CD8-positive, alpha-beta memory T cell (primary cell): ENCODE measurements around the gene LCE3E. TPM values are rescaled to one million over a fixed set of nuclear protein-coding genes. Genes with fewer than 3 reads are reported as not detected.
"Not testable (repeated sequence)": the region's sequence is repeated elsewhere in the genome, so short reads cannot be mapped to it uniquely, and the experiment has no call there.

ENCODE experiments used
- CTCF ChIA-PET: fragments of 350-600 bp; sonication (Branson Sonifier 250); formaldehyde crosslinking; loops from one replicate; lab custom pipeline; 2021; ENCODE audit warnings: antibody characterized with exemption; lab: Charles Lee
- POLR2A ChIA-PET: fragments of 350-600 bp; sonication (Branson Sonifier 250); formaldehyde crosslinking; loops from one replicate; lab custom pipeline; 2021; ENCODE audit warnings: antibody characterized with exemption; lab: Charles Lee
- DNase-seq, 5 donors: peaks; one replicate each; pipeline versions ENCODE4 v3.0.0 to v3.0.0-alpha.2; 2020 to 2022; ENCODE audit warnings: mixed read lengths in 1 of 5
- H3K27ac ChIP-seq: one replicate; pipeline ENCODE4 v1.7.0; 2013; ENCODE audit warnings: low read depth, mild to moderate bottlenecking, low read length, moderate library complexity
- H3K27me3 ChIP-seq: 2 replicates; pipeline ENCODE4 v1.7.0; 2013; ENCODE audit warnings: low read length, mild to moderate bottlenecking; ENCODE audit not compliant: insufficient read depth, poor library complexity, severe bottlenecking
- H3K36me3 ChIP-seq: 2 replicates; pipeline ENCODE4 v1.7.0; 2013; ENCODE audit warnings: mild to moderate bottlenecking, low read length, moderate library complexity; ENCODE audit not compliant: insufficient read depth
- H3K4me1 ChIP-seq: 2 replicates; pipeline ENCODE4 v1.7.0; 2013; ENCODE audit warnings: mild to moderate bottlenecking, low read length, moderate library complexity; ENCODE audit not compliant: insufficient read depth
- H3K4me3 ChIP-seq: 2 replicates; pipeline ENCODE4 v1.7.0; 2013; ENCODE audit warnings: mild to moderate bottlenecking, low read length
- H3K9me3 ChIP-seq: 2 replicates; pipeline ENCODE4 v1.7.0; 2013; ENCODE audit warnings: mild to moderate bottlenecking, low read length
- H3K27ac Mint-ChIP-seq, 8 donors: one replicate each; pipeline ENCODE4 v1.8.0; 2020 to 2021; ENCODE audit warnings: mixed read lengths in 8 of 8, mild to moderate bottlenecking in 6 of 8, inconsistent platforms in 3 of 8, moderate library complexity in 3 of 8
- H3K27me3 Mint-ChIP-seq, 2 donors: one replicate each; pipeline ENCODE4 v1.8.0; 2020 to 2021; ENCODE audit warnings: mixed read lengths in 2 of 2, mild to moderate bottlenecking in 1 of 2, moderate library complexity in 1 of 2
- H3K36me3 Mint-ChIP-seq, 3 donors: one replicate each; pipeline ENCODE4 v1.8.0; 2020 to 2021; ENCODE audit warnings: mixed read lengths in 3 of 3, inconsistent platforms in 1 of 3, mild to moderate bottlenecking in 1 of 3
- H3K4me1 Mint-ChIP-seq, 3 donors: one replicate each; pipeline ENCODE4 v1.8.0; 2020 to 2021; ENCODE audit warnings: mixed read lengths in 3 of 3, inconsistent platforms in 1 of 3, mild to moderate bottlenecking in 1 of 3
- H3K4me3 Mint-ChIP-seq, 7 donors: one replicate each; pipeline ENCODE4 v1.8.0; 2020 to 2021; ENCODE audit warnings: mixed read lengths in 7 of 7, mild to moderate bottlenecking in 6 of 7, moderate library complexity in 4 of 7, inconsistent platforms in 2 of 7
- H3K9me3 Mint-ChIP-seq, 5 donors: one replicate each; pipeline ENCODE4 v1.8.0; 2020 to 2022; ENCODE audit warnings: mixed read lengths in 5 of 5, mild to moderate bottlenecking in 3 of 5, moderate library complexity in 2 of 5, inconsistent platforms in 1 of 5
- polyA plus RNA-seq: library from polyadenylated mRNA; unstranded; fragments of 300-500 nt; fragmentation: Illumina TruSeq; gene quantifications from one replicate; pipeline ENCODE4 v1.2.3, GENCODE V29; 2021
- total RNA-seq, 2 experiments: library from RNA; stranded (reverse); gene quantifications; one replicate each; pipeline ENCODE4 v1.2.3, GENCODE V29; 2021

LCE3E gene
- total and polyA plus RNA-seq, 3 experiments from 2014 or later = not detected

- Histone ChIP-seq H3K27ac (no peak overlapping the region), H3K4me1 (no peaks in the 10 kb centered on the region), H3K9me3 (no peaks in the 10 kb centered on the region), H3K4me3 (no peak overlapping the region), H3K36me3 (no peaks in the 10 kb centered on the region), H3K27me3 (no peaks in the 10 kb centered on the region)
- Mint-ChIP-seq H3K4me1 (no peaks in the 10 kb centered on the region), H3K4me3 (no peak overlapping the region), H3K27me3 (peaks cover 21 to 59% of the 10 kb centered on the region in 2 donors), H3K36me3 (no peaks in the 10 kb centered on the region), H3K27ac (no peak overlapping the region), H3K9me3 (no peaks in the 10 kb centered on the region)
- no peak for DNase-seq
- POLR2A ChIA-PET = no interaction called here
- CTCF ChIA-PET = no interaction called here
These were observed 10.6 kb upstream of the LCE3E start for GRCh38 chr1:152577168-152577567.

DNA sequence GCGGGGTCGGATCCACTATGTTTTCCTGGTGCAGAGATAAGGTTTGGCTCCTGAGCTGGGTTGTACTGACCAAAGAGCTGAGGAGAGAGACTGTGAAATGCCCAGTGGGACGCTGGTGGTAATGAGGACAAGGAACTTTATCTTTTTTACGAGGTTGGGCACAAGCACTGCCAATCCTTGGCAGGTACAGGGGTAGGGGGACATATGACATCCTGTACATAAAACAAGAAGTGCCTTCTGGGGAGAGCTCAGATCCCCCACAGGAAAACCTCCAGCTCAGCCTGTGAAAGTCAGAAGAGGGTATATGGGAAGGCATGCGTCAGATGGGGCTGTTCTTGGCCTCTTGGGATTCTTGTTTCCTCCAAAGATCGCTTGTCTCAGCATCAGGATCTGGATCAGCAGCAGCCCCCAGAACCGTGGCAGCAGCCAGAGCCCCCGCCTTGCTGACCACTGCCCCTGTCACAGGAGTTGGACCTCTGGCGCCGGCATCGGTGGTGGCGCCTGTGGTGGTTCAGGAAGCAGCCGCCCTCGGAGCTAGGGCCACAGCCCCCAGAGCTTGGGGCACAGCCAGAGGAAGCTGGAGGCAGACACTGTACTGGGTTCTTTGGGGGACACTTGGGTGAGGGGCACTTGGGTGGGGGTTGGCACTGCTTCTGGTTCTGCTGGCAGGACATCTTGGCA lies 905 bp downstream of the LCE3E start:
- Histone ChIP-seq H3K9me3 (no peaks in the 10 kb centered on the region), H3K4me3 (no peak overlapping the region), H3K27me3 (no peaks in the 10 kb centered on the region), H3K4me1 (no peaks in the 10 kb centered on the region), H3K36me3 (no peaks in the 10 kb centered on the region), H3K27ac (no peak overlapping the region)
- ChIA-PET CTCF (no interaction called here), POLR2A (no interaction called here)
- Mint-ChIP-seq H3K4me3 (no peak overlapping the region), H3K27ac (no peak overlapping the region), H3K4me1 (no peaks in the 10 kb centered on the region), H3K9me3 (peaks cover 4 to 16% (median 12%) of the 10 kb centered on the region in 5 donors), H3K27me3 (peaks cover under 1 to 8% of the 10 kb centered on the region in 2 donors), H3K36me3 (no peaks in the 10 kb centered on the region)
- DNase-seq = no peak

DNA sequence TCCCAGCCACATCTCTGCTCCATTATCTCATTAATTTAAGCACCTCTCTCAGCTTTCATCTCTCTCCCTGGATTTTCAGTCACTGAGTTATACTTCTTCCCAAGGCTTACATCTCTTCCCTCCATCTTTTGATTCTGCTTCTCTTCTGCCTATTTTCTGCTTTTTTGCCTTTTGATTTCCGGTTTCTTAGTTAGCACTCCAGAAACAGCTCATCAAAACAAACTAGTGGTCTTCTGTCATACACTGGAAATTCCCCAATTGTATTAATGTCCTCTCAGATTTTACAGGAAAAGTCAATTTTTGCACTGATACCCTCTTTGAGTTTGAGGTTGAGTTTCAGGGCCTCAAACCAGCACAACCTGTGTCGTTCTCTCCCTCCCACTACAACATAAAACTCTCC lies 1.5 kb downstream of the LCE3E start:
- H3K4me3 Mint-ChIP-seq = no peak overlapping the region
- H3K9me3 ChIP-seq = no peaks in the 10 kb centered on the region
- CTCF ChIA-PET = no interaction called here
- H3K36me3 ChIP-seq = no peaks in the 10 kb centered on the region
- no peaks in the 10 kb centered on the region for H3K4me1 ChIP-seq
- H3K27ac Mint-ChIP-seq = no peak overlapping the region
- DNase-seq = no peak
- H3K27me3 ChIP-seq = no peaks in the 10 kb centered on the region
- POLR2A ChIA-PET = no interaction called here
- peaks cover 0 to 7% of the 10 kb centered on the region in 2 donors for H3K27me3 Mint-ChIP-seq
- no peak overlapping the region for H3K27ac ChIP-seq
- no peaks in the 10 kb centered on the region for H3K36me3 Mint-ChIP-seq
- peaks cover 4 to 16% (median 12%) of the 10 kb centered on the region in 5 donors for H3K9me3 Mint-ChIP-seq
- no peak overlapping the region for H3K4me3 ChIP-seq
- H3K4me1 Mint-ChIP-seq = no peaks in the 10 kb centered on the region

DNA sequence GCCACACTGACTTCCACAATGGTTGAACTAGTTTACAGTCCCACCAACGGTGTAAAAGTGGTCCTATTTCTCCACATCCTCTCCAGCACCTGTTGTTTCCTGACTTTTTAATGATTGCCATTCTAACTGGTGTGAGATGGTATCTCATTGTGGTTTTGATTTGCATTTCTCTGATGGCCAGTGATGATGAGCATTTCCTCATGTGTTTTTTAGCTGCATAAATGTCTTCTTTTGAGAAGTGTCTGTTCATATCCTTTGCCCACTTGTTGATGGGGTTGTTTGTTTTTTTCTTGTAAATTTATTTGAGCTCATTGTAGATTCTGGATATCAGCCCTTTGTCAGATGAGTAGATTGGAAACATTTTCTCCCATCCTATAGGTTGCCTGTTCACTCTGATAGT lies 18.2 kb downstream of the LCE3E start:
- H3K4me1 ChIP-seq, H3K4me1 Mint-ChIP-seq, H3K4me3 Mint-ChIP-seq, H3K9me3 Mint-ChIP-seq, H3K36me3 Mint-ChIP-seq, H3K27ac Mint-ChIP-seq, H3K9me3 ChIP-seq, H3K27ac ChIP-seq, DNase-seq, H3K4me3 ChIP-seq, CTCF ChIA-PET, H3K36me3 ChIP-seq, H3K27me3 ChIP-seq, POLR2A ChIA-PET: not testable (repeated sequence)
- H3K27me3 Mint-ChIP-seq = peaks cover 0 to 17% of the 10 kb centered on the region in 2 donors

- H3K4me1 Mint-ChIP-seq = no peaks in the 10 kb centered on the region
- no peak for DNase-seq
- no peaks in the 10 kb centered on the region for H3K36me3 ChIP-seq
- ChIA-PET CTCF (no interaction called here), POLR2A (no interaction called here)
- peaks cover 0 to 25% of the 10 kb centered on the region in 2 donors for H3K27me3 Mint-ChIP-seq
- H3K9me3 ChIP-seq = no peaks in the 10 kb centered on the region
- H3K36me3 Mint-ChIP-seq = no peaks in the 10 kb centered on the region
- no peaks in the 10 kb centered on the region for H3K4me1 ChIP-seq
- H3K9me3 Mint-ChIP-seq = peaks cover 0 to 3% (median 2%) of the 10 kb centered on the region in 5 donors
- H3K4me3 ChIP-seq = no peak overlapping the region
- no peak overlapping the region for H3K27ac ChIP-seq
- no peak overlapping the region for H3K4me3 Mint-ChIP-seq
- H3K27ac Mint-ChIP-seq = no peak overlapping the region
- H3K27me3 ChIP-seq = no peaks in the 10 kb centered on the region
These were observed 19.9 kb downstream of the LCE3E start for GRCh38 chr1:152546704-152547103.

GRCh38 chr1:152543820-152544219 lies 22.8 kb downstream of the LCE3E start:
- no peak overlapping the region for H3K4me3 ChIP-seq
- H3K36me3 ChIP-seq = no peaks in the 10 kb centered on the region
- no peak for DNase-seq
- H3K27me3 ChIP-seq = no peaks in the 10 kb centered on the region
- H3K9me3 ChIP-seq = no peaks in the 10 kb centered on the region
- no peak overlapping the region for H3K27ac Mint-ChIP-seq
- H3K36me3 Mint-ChIP-seq = no peaks in the 10 kb centered on the region
- POLR2A ChIA-PET = no interaction called here
- peaks cover 0 to 3% (median 1%) of the 10 kb centered on the region in 5 donors for H3K9me3 Mint-ChIP-seq
- no peaks in the 10 kb centered on the region for H3K4me1 Mint-ChIP-seq
- CTCF ChIA-PET = no interaction called here
- H3K4me1 ChIP-seq = no peaks in the 10 kb centered on the region
- H3K27ac ChIP-seq = no peak overlapping the region
- H3K4me3 Mint-ChIP-seq = no peak overlapping the region
- peaks cover 6 to 42% of the 10 kb centered on the region in 2 donors for H3K27me3 Mint-ChIP-seq

DNA sequence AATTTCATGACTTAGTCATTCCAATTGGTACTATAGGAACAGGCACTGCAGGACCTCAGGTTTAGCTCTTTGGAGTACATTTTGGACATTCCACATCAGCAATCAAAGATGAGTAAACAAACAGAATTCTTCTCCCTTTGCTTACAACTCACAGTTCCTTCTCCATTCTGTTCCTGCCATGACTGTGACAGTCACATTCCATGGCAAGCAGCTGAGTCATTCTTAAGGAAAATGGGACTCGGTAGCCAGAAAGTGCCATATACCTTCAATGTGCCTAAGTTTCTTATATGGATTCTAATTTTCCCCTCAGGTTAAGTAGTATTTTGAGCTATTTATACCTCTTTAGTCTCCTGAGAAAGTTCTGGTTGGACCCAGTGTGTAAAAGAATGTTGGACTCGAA lies 26.7 kb downstream of the LCE3E start:
- peaks cover 3% of the 10 kb centered on the region for H3K27me3 ChIP-seq
- no peak for DNase-seq
- ChIA-PET CTCF (no interaction called here), POLR2A (no interaction called here)
- no peak overlapping the region for H3K4me3 ChIP-seq
- no peaks in the 10 kb centered on the region for H3K4me1 ChIP-seq
- Mint-ChIP-seq H3K27me3 (peaks cover 12 to 63% of the 10 kb centered on the region in 2 donors), H3K36me3 (no peaks in the 10 kb centered on the region), H3K9me3 (no peaks in the 10 kb centered on the region), H3K4me3 (no peak overlapping the region), H3K27ac (no peak overlapping the region), H3K4me1 (no peaks in the 10 kb centered on the region)
- no peaks in the 10 kb centered on the region for H3K9me3 ChIP-seq
- H3K36me3 ChIP-seq = no peaks in the 10 kb centered on the region
- no peak overlapping the region for H3K27ac ChIP-seq

DNA sequence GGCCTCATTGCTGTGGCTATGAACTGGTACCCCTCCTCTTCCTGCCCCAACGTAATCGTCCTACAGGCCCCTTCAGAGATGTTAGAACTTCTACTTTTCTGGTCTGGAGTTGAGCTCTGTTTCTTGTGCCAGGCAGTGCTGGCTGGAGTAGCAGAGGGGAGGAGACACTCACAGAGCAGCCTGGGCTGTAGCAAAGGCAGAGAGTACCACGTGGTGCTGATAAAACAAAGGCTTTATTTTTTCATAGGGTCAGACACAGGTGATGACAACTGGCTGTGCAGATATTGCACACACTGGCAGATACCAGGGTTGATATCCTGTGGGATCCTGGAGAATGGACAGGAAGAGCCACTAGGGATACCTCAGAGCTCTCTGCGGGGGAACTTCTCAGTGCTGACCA lies 29.1 kb downstream of the LCE3E start:
- no peaks in the 10 kb centered on the region for H3K9me3 ChIP-seq
- Mint-ChIP-seq H3K4me1 (no peaks in the 10 kb centered on the region), H3K36me3 (no peaks in the 10 kb centered on the region), H3K4me3 (no peak overlapping the region), H3K27ac (no peak overlapping the region), H3K27me3 (peaks cover 12 to 64% of the 10 kb centered on the region in 2 donors), H3K9me3 (no peaks in the 10 kb centered on the region)
- H3K27me3 ChIP-seq = peaks cover 3% of the 10 kb centered on the region
- no peak overlapping the region for H3K27ac ChIP-seq
- ChIA-PET POLR2A (no interaction called here), CTCF (no interaction called here)
- H3K4me1 ChIP-seq = no peaks in the 10 kb centered on the region
- no peak for DNase-seq
- H3K4me3 ChIP-seq = no peak overlapping the region
- H3K36me3 ChIP-seq = no peaks in the 10 kb centered on the region
